ENCODE results near the gene METTL6. TPM values are rescaled to one million over a fixed set of nuclear protein-coding genes. Genes with fewer than 3 reads are reported as not detected.
A peak's percentile ranks its signal among the peaks of the same experiment; 100 is the strongest.
"Not testable (repeated sequence)": the region's sequence is repeated elsewhere in the genome, so short reads cannot be mapped to it uniquely, and the experiment has no call there.

Gene METTL6
- total RNA-seq, 1 donor from 2014 or later, result 18.9 TPM

GRCh38 chr3:15387735-15388134, 39.6 kb downstream of the METTL6 start:
- FAIRE-seq, result no peak
- Mint-ChIP-seq H3K4me1 (ENCODE audit: low read depth, unreplicated experiment) (peaks cover 3% of the 10 kb centered on the region), H3K9me3 (ENCODE audit: unreplicated experiment) (no peaks in the 10 kb centered on the region), H3K36me3 (ENCODE audit: low read depth, unreplicated experiment) (peaks cover 3% of the 10 kb centered on the region), H3K27ac (ENCODE audit: unreplicated experiment) (peak overlapping the region; percentile 21), H3K27me3 (ENCODE audit: low read depth, unreplicated experiment) (no peaks in the 10 kb centered on the region), H3K4me3 (ENCODE audit: unreplicated experiment) (no peak overlapping the region)
- H3K27me3 ChIP-seq (ENCODE audit: insufficient read depth, low read length), result no peaks in the 10 kb centered on the region
- DNase-seq (ENCODE audit: low read depth), result no peak
- no peaks in the 10 kb centered on the region for H3K79me2 ChIP-seq (ENCODE audit: insufficient read depth, low read length)
- H3K4me1 ChIP-seq (ENCODE audit: insufficient read depth, low read length), result peaks cover 4% of the 10 kb centered on the region
- H4K20me1 ChIP-seq (ENCODE audit: insufficient read depth, low read length), result no peaks in the 10 kb centered on the region
- no peaks in the 10 kb centered on the region for H3K9me3 ChIP-seq (ENCODE audit: insufficient read depth, low read depth, low read length)
- H3K27ac ChIP-seq (ENCODE audit: low read depth, low read length), result peak overlapping the region; percentile 16
- H3K9ac ChIP-seq (ENCODE audit: low read length), result no peak overlapping the region
- H2AFZ ChIP-seq (ENCODE audit: low read depth, low read length), result no peak overlapping the region
- TF ChIP-seq EZH2 (IDR thresholded peaks at IDR 0.05; ENCODE audit: insufficient read depth, low read length), result no peak
- no peak overlapping the region for H3K4me3 ChIP-seq (ENCODE audit: insufficient read depth, low read depth, low read length)
- H3K36me3 ChIP-seq (ENCODE audit: insufficient read depth, low read length), result no peaks in the 10 kb centered on the region
- no peak overlapping the region for H3K4me2 ChIP-seq (ENCODE audit: low read length)

DNA sequence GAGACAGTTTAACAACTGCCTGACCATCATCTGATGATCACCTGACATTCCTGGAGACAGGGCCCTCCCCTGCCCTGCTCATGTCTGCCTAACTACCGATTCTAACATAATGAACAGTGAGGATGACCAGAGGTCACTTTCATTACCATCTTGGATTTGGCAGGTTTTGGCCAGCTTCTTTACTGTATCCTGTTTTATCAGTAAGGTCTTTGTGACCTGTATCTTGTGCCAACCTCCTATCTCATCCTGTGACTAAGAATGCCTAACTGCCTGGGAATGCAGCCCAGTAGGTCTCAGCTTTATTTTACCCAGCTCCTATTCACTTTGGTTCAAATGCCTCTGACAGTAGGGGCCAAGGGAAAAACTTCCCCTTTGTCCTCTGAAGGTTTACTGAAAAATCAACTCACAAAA, 40.2 kb downstream of the METTL6 start:
- Histone ChIP-seq H3K79me2 (ENCODE audit: insufficient read depth, low read length) (no peaks in the 10 kb centered on the region), H3K9ac (ENCODE audit: low read length) (no peak overlapping the region), H3K9me3 (ENCODE audit: insufficient read depth, low read depth, low read length) (no peaks in the 10 kb centered on the region), H3K4me1 (ENCODE audit: insufficient read depth, low read length) (peaks cover 4% of the 10 kb centered on the region), H3K27ac (ENCODE audit: low read depth, low read length) (peak overlapping the region; percentile 16), H2AFZ (ENCODE audit: low read depth, low read length) (no peak overlapping the region), H3K27me3 (ENCODE audit: insufficient read depth, low read length) (no peaks in the 10 kb centered on the region), H3K36me3 (ENCODE audit: insufficient read depth, low read length) (no peaks in the 10 kb centered on the region), H3K4me3 (ENCODE audit: insufficient read depth, low read depth, low read length) (no peak overlapping the region), H4K20me1 (ENCODE audit: insufficient read depth, low read length) (no peaks in the 10 kb centered on the region), H3K4me2 (ENCODE audit: low read length) (no peak overlapping the region)
- H3K9me3 Mint-ChIP-seq (ENCODE audit: unreplicated experiment), result no peaks in the 10 kb centered on the region
- TF ChIP-seq EZH2 (IDR thresholded peaks at IDR 0.05; ENCODE audit: insufficient read depth, low read length), result no peak
- TF ChIP-seq CTCF (IDR thresholded peaks at IDR 0.05; ENCODE audit: insufficient read depth, low read depth, low read length), result no peak
- peaks cover 3% of the 10 kb centered on the region for H3K36me3 Mint-ChIP-seq (ENCODE audit: low read depth, unreplicated experiment)
- H3K27me3 Mint-ChIP-seq (ENCODE audit: low read depth, unreplicated experiment), result no peaks in the 10 kb centered on the region
- peaks cover 3% of the 10 kb centered on the region for H3K4me1 Mint-ChIP-seq (ENCODE audit: low read depth, unreplicated experiment)
- peak overlapping the region; percentile 21 for H3K27ac Mint-ChIP-seq (ENCODE audit: unreplicated experiment)
- DNase-seq (ENCODE audit: low read depth) (no peak), FAIRE-seq (no peak)
- H3K4me3 Mint-ChIP-seq (ENCODE audit: unreplicated experiment), result no peak overlapping the region

DNA sequence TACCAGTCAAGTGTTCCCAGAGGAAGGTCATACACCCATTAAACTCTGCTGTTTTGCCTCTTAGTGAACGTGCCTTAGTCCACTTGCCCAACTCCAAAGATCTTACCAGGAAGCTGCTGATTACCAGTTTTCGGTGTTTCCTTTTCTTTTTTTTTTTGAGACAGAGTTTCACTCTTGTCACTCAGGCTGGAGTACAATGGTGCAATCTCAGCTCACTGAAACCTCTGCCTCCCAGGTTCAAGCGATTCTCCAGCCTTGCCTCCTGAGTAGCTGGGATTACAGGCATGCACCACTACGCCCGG, 40.7 kb downstream of the METTL6 start:
- not testable (repeated sequence) for FAIRE-seq; H3K9ac ChIP-seq (ENCODE audit: low read length)

More for the DNA sequence above, 40.7 kb downstream of the METTL6 start:
- not testable (repeated sequence) for H3K9me3 Mint-ChIP-seq (ENCODE audit: unreplicated experiment); H3K27me3 Mint-ChIP-seq (ENCODE audit: low read depth, unreplicated experiment); H3K4me1 Mint-ChIP-seq (ENCODE audit: low read depth, unreplicated experiment); H3K4me1 ChIP-seq (ENCODE audit: insufficient read depth, low read length); H4K20me1 ChIP-seq (ENCODE audit: insufficient read depth, low read length); H3K4me3 ChIP-seq (ENCODE audit: insufficient read depth, low read depth, low read length); H3K27me3 ChIP-seq (ENCODE audit: insufficient read depth, low read length); H3K4me3 Mint-ChIP-seq (ENCODE audit: unreplicated experiment); H3K27ac Mint-ChIP-seq (ENCODE audit: unreplicated experiment); H3K36me3 ChIP-seq (ENCODE audit: insufficient read depth, low read length); H3K79me2 ChIP-seq (ENCODE audit: insufficient read depth, low read length); H3K36me3 Mint-ChIP-seq (ENCODE audit: low read depth, unreplicated experiment); H2AFZ ChIP-seq (ENCODE audit: low read depth, low read length); DNase-seq (ENCODE audit: low read depth); H3K4me2 ChIP-seq (ENCODE audit: low read length); H3K9me3 ChIP-seq (ENCODE audit: insufficient read depth, low read depth, low read length); H3K27ac ChIP-seq (ENCODE audit: low read depth, low read length)

All from astrocyte (in vitro differentiated cells and primary cell).